H9 (cell line): ENCODE data around the gene HOXD12. TPM values are rescaled to one million over a fixed set of nuclear protein-coding genes. Genes with fewer than 3 reads are reported as not detected.

Experiments
- DNase-seq: peaks from one replicate; pipeline ENCODE4 v3.0.0-alpha.2; 2017
- H2AFZ ChIP-seq: one replicate; pipeline ENCODE4 v1.6.1; 2013; ENCODE audit warnings: mild to moderate bottlenecking, low read length, control low read depth, moderate library complexity
- H2AK5ac ChIP-seq: 2 replicates; pipeline ENCODE4 v1.6.1; 2013; ENCODE audit warnings: low read length, control low read depth, mixed read lengths; ENCODE audit not compliant: insufficient read length
- H2BK120ac ChIP-seq: one replicate; pipeline ENCODE4 v1.6.1; 2013; ENCODE audit warnings: low read depth, mild to moderate bottlenecking, low read length, control low read depth, inconsistent platforms; ENCODE audit not compliant: poor library complexity, severe bottlenecking
- H2BK12ac ChIP-seq: 2 replicates; pipeline ENCODE4 v1.6.1; 2013; ENCODE audit warnings: low read length, control low read depth, mixed read lengths, low read depth; ENCODE audit not compliant: insufficient read length
- H2BK15ac ChIP-seq: 2 replicates; pipeline ENCODE4 v1.6.1; 2013; ENCODE audit warnings: low read depth, low read length, control low read depth
- H2BK20ac ChIP-seq: one replicate; pipeline ENCODE4 v1.6.1; 2013; ENCODE audit warnings: low read depth, mild to moderate bottlenecking, low read length, control low read depth, inconsistent platforms; ENCODE audit not compliant: poor library complexity, severe bottlenecking
- H2BK5ac ChIP-seq: 2 replicates; pipeline ENCODE4 v1.6.1; 2013; ENCODE audit warnings: low read length, control low read depth, mixed read lengths; ENCODE audit not compliant: insufficient read length
- H3K14ac ChIP-seq: 2 replicates; pipeline ENCODE4 v1.6.1; 2013; ENCODE audit warnings: low read length, control low read depth; ENCODE audit not compliant: insufficient read depth
- H3K18ac ChIP-seq: 2 replicates; pipeline ENCODE4 v1.6.1; 2013; ENCODE audit warnings: low read depth, mild to moderate bottlenecking, mixed read lengths, low read length, control low read depth; ENCODE audit not compliant: insufficient read length
- H3K23ac ChIP-seq: 2 replicates; pipeline ENCODE4 v1.6.1; 2013; ENCODE audit warnings: low read length, control low read depth, mixed read lengths, low read depth; ENCODE audit not compliant: insufficient read length
- H3K23me2 ChIP-seq: 2 replicates; pipeline ENCODE4 v1.6.1; 2013; ENCODE audit warnings: low read depth, mild to moderate bottlenecking, mixed read lengths, low read length, control low read depth; ENCODE audit not compliant: insufficient read length, poor library complexity, severe bottlenecking
- H3K27ac ChIP-seq: 2 replicates; pipeline ENCODE4 v1.5.1; 2013; ENCODE audit warnings: low read length, control low read depth, mixed read lengths, low read depth; ENCODE audit not compliant: insufficient read length
- H3K27me3 ChIP-seq: 2 replicates; pipeline ENCODE4 v1.6.1; 2013; ENCODE audit warnings: low read length, control low read depth, inconsistent platforms; ENCODE audit not compliant: insufficient read depth
- H3K4ac ChIP-seq: 2 replicates; pipeline ENCODE4 v1.6.1; 2013; ENCODE audit warnings: low read depth, mild to moderate bottlenecking, control low read depth, inconsistent platforms, low read length, moderate library complexity
- H3K4me1 ChIP-seq: 2 replicates; pipeline ENCODE4 v1.6.1; 2013; ENCODE audit warnings: low read length, control low read depth, inconsistent platforms; ENCODE audit not compliant: insufficient read depth
- H3K4me2 ChIP-seq: 2 replicates; pipeline ENCODE4 v1.6.1; 2013; ENCODE audit warnings: low read length, control low read depth, mixed read lengths; ENCODE audit not compliant: insufficient read length, insufficient read depth
- H3K56ac ChIP-seq: 2 replicates; pipeline ENCODE4 v1.6.1; 2013; ENCODE audit warnings: low read depth, mild to moderate bottlenecking, mixed read lengths, low read length, control low read depth; ENCODE audit not compliant: insufficient read length
- H3K79me1 ChIP-seq: 2 replicates; pipeline ENCODE4 v1.6.1; 2013; ENCODE audit warnings: low read depth, mild to moderate bottlenecking, moderate library complexity, low read length, control low read depth, inconsistent platforms; ENCODE audit not compliant: insufficient read depth, poor library complexity, severe bottlenecking
- H3K79me2 ChIP-seq: 2 replicates; pipeline ENCODE4 v1.6.1; 2013; ENCODE audit warnings: low read length, control low read depth, inconsistent platforms; ENCODE audit not compliant: insufficient read depth
- H3K9ac ChIP-seq: 2 replicates; pipeline ENCODE4 v1.6.1; 2013; ENCODE audit warnings: low read length, control low read depth, mixed read lengths; ENCODE audit not compliant: insufficient read length; ENCODE audit errors: extremely low read depth
- H3K9me3 ChIP-seq: one replicate; pipeline ENCODE4 v1.6.1; 2013; ENCODE audit warnings: low read depth, low read length, inconsistent platforms; ENCODE audit not compliant: control insufficient read depth
- H3T11ph ChIP-seq: one replicate; pipeline ENCODE4 v1.6.1; 2013; ENCODE audit warnings: mild to moderate bottlenecking, low read length, control low read depth, inconsistent platforms
- H4K20me1 ChIP-seq: one replicate; pipeline ENCODE4 v1.6.1; 2013; ENCODE audit not compliant: control insufficient read depth, insufficient read length, insufficient read depth
- H4K5ac ChIP-seq: 2 replicates; pipeline ENCODE4 v1.6.1; 2013; ENCODE audit warnings: low read depth, mild to moderate bottlenecking, mixed read lengths, low read length, control low read depth; ENCODE audit not compliant: insufficient read length
- H4K8ac ChIP-seq: replicated peaks from 2 replicates; pipeline ENCODE4 v1.6.1; 2013; ENCODE audit warnings: low read length, control low read depth, mixed read lengths, low read depth; ENCODE audit not compliant: insufficient read length
- H4K91ac ChIP-seq: 2 replicates; pipeline ENCODE4 v1.6.1; 2013; ENCODE audit warnings: low read depth, mild to moderate bottlenecking, moderate library complexity, mixed read lengths, low read length, control low read depth; ENCODE audit not compliant: insufficient read length
- H3K27ac Mint-ChIP-seq, 3 experiments: 2 replicates in 2 of 3; 3 replicates in 1 of 3; pipeline ENCODE4 v1.8.0; 2020 to 2021; ENCODE audit warnings: mixed read lengths in 3 of 3, mild to moderate bottlenecking in 1 of 3, moderate library complexity in 1 of 3
- H3K27me3 Mint-ChIP-seq: 2 replicates; pipeline ENCODE4 v1.8.0; 2021; ENCODE audit warnings: low read depth, mild to moderate bottlenecking, moderate library complexity, mixed read lengths
- H3K36me3 Mint-ChIP-seq, 3 experiments: 2 replicates in 2 of 3; 3 replicates in 1 of 3; pipeline ENCODE4 v1.8.0; 2020 to 2021; ENCODE audit warnings: low read depth in 3 of 3, mixed read lengths in 3 of 3; ENCODE audit not compliant: insufficient read depth in 1 of 3
- H3K4me1 Mint-ChIP-seq, 2 experiments: 2 replicates each; pipeline ENCODE4 v1.8.0; 2020; ENCODE audit warnings: mixed read lengths in 2 of 2
- H3K4me3 Mint-ChIP-seq, 2 experiments: 2 replicates in 1 of 2; 3 replicates in 1 of 2; pipeline ENCODE4 v1.8.0; 2020 to 2021; ENCODE audit warnings: mild to moderate bottlenecking in 2 of 2, mixed read lengths in 2 of 2, moderate library complexity in 1 of 2
- H3K9me3 Mint-ChIP-seq, 2 experiments: 2 replicates in 1 of 2; 3 replicates in 1 of 2; pipeline ENCODE4 v1.8.0; 2020; ENCODE audit warnings: mild to moderate bottlenecking in 2 of 2, mixed read lengths in 2 of 2, moderate library complexity in 1 of 2
- WGBS: extraction: QIAGEN DNeasy Blood & Tissue Kit; methylation state at CpG from one replicate; pipeline ENCODE4 v1.1.7; 2013; ENCODE audit warnings: missing lambda C conversion rate, low lambda C conversion rate, mixed read lengths; ENCODE audit not compliant: insufficient read length; ENCODE audit errors: extremely low coverage; 5-methylcytosine and 5-hydroxymethylcytosine counted together
- total RNA-seq: library from RNA; stranded (reverse); gene quantifications from 2 replicates; pipeline ENCODE4 v1.2.1, GENCODE V29; 2021
- TF ChIP-seq, protein P1 (sequence below): fragments of 200-600 bp; sonication (generic); conservative IDR thresholded peaks from 3 replicates; pipeline ENCODE4 v1.8.0; 2021; ENCODE audit warnings: antibody characterized with exemption, mild to moderate bottlenecking

The HOXD12 gene
- total RNA-seq, 1 experiment from 2014 or later = not detected

GRCh38 chr2:176111846-176112374, 12.3 kb downstream of the HOXD12 start:
- Histone ChIP-seq H4K91ac (no peak overlapping the region), H3K9me3 (no peaks in the 10 kb centered on the region), H2BK12ac (no peak overlapping the region), H4K5ac (no peak overlapping the region), H2BK15ac (no peak overlapping the region), H2BK120ac (no peak overlapping the region), H3K4ac (no peak overlapping the region), H4K8ac (no peak overlapping the region), H3K14ac (no peak overlapping the region), H4K20me1 (no peaks in the 10 kb centered on the region), H3K4me2 (no peak overlapping the region), H2BK5ac (no peak overlapping the region), H2AK5ac (no peak overlapping the region), H3K9ac (no peak overlapping the region), H3K4me1 (no peaks in the 10 kb centered on the region), H3K27me3 (peaks cover 95% of the 10 kb centered on the region), H3K18ac (no peak overlapping the region), H2BK20ac (no peak overlapping the region), H3K27ac (no peak overlapping the region), H3K56ac (no peak overlapping the region), H3K23me2 (no peaks in the 10 kb centered on the region), H3K79me1 (no peaks in the 10 kb centered on the region), H2AFZ (no peak overlapping the region), H3T11ph (no peak overlapping the region), H3K23ac (no peak overlapping the region), H3K79me2 (no peaks in the 10 kb centered on the region)
- H3K9me3 Mint-ChIP-seq = peaks cover 6 to 17% of the 10 kb centered on the region in 2 experiments
- DNase-seq = peak; percentile 31
- H3K36me3 Mint-ChIP-seq = peaks cover 0 to 2% (median 0%) of the 10 kb centered on the region in 3 experiments; a peak in 2 of 7 replicates
- no peak overlapping the region for H3K27ac Mint-ChIP-seq
- no peak overlapping the region for H3K4me3 Mint-ChIP-seq
- no CpG with 5 or more reads among the region's 29 CpGs for WGBS
- TF ChIP-seq, protein P1, sequence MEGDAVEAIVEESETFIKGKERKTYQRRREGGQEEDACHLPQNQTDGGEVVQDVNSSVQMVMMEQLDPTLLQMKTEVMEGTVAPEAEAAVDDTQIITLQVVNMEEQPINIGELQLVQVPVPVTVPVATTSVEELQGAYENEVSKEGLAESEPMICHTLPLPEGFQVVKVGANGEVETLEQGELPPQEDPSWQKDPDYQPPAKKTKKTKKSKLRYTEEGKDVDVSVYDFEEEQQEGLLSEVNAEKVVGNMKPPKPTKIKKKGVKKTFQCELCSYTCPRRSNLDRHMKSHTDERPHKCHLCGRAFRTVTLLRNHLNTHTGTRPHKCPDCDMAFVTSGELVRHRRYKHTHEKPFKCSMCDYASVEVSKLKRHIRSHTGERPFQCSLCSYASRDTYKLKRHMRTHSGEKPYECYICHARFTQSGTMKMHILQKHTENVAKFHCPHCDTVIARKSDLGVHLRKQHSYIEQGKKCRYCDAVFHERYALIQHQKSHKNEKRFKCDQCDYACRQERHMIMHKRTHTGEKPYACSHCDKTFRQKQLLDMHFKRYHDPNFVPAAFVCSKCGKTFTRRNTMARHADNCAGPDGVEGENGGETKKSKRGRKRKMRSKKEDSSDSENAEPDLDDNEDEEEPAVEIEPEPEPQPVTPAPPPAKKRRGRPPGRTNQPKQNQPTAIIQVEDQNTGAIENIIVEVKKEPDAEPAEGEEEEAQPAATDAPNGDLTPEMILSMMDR = no peak
- peaks cover 3 to 24% of the 10 kb centered on the region in 2 experiments; a peak in 3 of 4 replicates for H3K4me1 Mint-ChIP-seq
- H3K27me3 Mint-ChIP-seq = peaks cover 96% of the 10 kb centered on the region
